OCI-LY3 (cell line): ENCODE results near the gene CHST11.

Experiments used
- H2AFZ ChIP-seq: fragments of 200-600, 300-600 bp; shearing (Covaris generic); 2 replicates; pipeline ENCODE4 v1.6.0; 2014; ENCODE audit warnings: antibody characterized with exemption, low read depth, low read length
- H3K27ac ChIP-seq: fragments of 200-600, 300-600 bp; sonication (generic); 2 replicates; pipeline ENCODE4 v1.5.1; 2014; ENCODE audit warnings: mild to moderate bottlenecking, low read length, moderate library complexity, mixed read lengths
- H3K27me3 ChIP-seq: fragments of 200-600, 300-600 bp; sonication (generic); 2 replicates; pipeline ENCODE4 v1.6.1; 2014; ENCODE audit warnings: low read depth, low read length, mixed read lengths
- H3K36me3 ChIP-seq: fragments of 200-600, 300-600 bp; sonication (generic); replicated peaks from 2 replicates; pipeline ENCODE3; 2014; ENCODE audit warnings: low read depth, low read length, mixed read lengths
- H3K4me1 ChIP-seq: fragments of 300-600, 200-600 bp; sonication (generic); 2 replicates; pipeline ENCODE4 v1.6.1; 2014; ENCODE audit warnings: low read length, mixed read lengths
- H3K4me2 ChIP-seq: fragments of 200-600, 300-600 bp; sonication (generic); 2 replicates; pipeline ENCODE4 v1.6.1; 2014; ENCODE audit warnings: low read length, mixed read lengths
- H3K4me3 ChIP-seq: fragments of 300-600, 200-600 bp; sonication (generic); 2 replicates; pipeline ENCODE4 v1.5.1; 2014; ENCODE audit warnings: antibody characterized with exemption, mild to moderate bottlenecking, low read length, moderate library complexity
- H3K79me2 ChIP-seq: fragments of 300-600, 200-600 bp; shearing (Covaris generic); 2 replicates; pipeline ENCODE4 v1.6.1; 2014; ENCODE audit warnings: mild to moderate bottlenecking, low read length, mixed read lengths
- H3K9ac ChIP-seq: fragments of 300-600, 200-600 bp; shearing (Covaris generic); 2 replicates; pipeline ENCODE4 v1.6.0; 2014; ENCODE audit warnings: mild to moderate bottlenecking, low read length, moderate library complexity
- H3K9me3 ChIP-seq: fragments of 200-600, 300-600 bp; shearing (Covaris generic); 2 replicates; pipeline ENCODE4 v1.6.1; 2014; ENCODE audit warnings: low read length, mixed read lengths; ENCODE audit not compliant: insufficient read depth
- H4K20me1 ChIP-seq: fragments of 200-600, 300-600 bp; sonication (generic); 2 replicates; pipeline ENCODE4 v1.6.1; 2016; ENCODE audit warnings: low read length, mixed read lengths; ENCODE audit not compliant: insufficient read depth
- EZH2phosphoT487 ChIP-seq: fragments of 200-600 bp; shearing (Covaris generic); IDR thresholded peaks from 2 replicates; pipeline ENCODE4 v1.6.1; 2018; ENCODE audit warnings: antibody characterized with exemption, mixed run types, low read depth
- TF ChIP-seq, protein P1 (sequence below): fragments of 200-600, 300-600 bp; sonication (generic); IDR thresholded peaks from 2 replicates; pipeline ENCODE4 v1.5.1; 2014; ENCODE audit warnings: antibody characterized with exemption, low read length, low read depth

The CHST11 gene

DNA sequence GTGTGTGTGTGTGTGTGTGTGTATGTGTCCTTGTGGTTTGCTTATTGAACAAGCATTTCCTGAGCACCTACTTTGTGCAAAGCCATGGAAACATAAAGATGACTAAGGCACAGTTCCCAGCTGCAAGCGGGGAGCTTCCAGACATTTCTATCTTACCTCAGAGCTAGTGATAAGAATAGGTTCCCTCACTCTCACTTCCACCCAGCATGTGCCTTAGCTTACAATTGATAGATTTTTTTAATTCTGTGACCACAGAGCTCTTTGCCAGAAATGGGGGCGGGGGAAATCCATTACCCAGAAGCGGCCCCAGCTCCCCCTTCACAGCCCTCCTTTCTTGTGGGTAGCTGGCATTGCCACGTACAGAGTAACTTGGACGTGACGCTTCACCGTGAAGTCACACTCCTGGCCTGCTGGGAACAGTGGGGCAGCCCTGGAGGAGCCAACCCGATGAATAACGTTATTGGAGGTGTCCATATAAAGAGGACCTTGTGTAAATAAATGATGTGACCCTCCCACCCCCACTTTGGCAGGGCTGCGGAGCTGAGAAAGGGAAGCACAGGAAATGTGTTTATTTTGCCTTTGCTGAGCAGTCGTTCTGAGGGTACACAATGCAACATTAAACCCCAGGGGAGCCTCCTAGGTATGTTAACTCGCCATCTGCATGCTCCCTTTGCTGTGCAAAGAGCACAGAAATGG is 238.9 kb downstream of the CHST11 start:
- Histone ChIP-seq H3K4me1 (peaks cover 35% of the 10 kb centered on the region), H3K9ac (no peak overlapping the region), H2AFZ (no peak overlapping the region), H3K36me3 (peaks cover 6% of the 10 kb centered on the region), H3K4me3 (no peak overlapping the region), H3K9me3 (no peaks in the 10 kb centered on the region; the same call in 1 of the 2 replicates), H3K27ac (no peak overlapping the region), H3K79me2 (no peaks in the 10 kb centered on the region), H4K20me1 (no peaks in the 10 kb centered on the region), H3K4me2 (peak overlapping the region; percentile 13), H3K27me3 (no peaks in the 10 kb centered on the region)
- TF ChIP-seq, protein P1, sequence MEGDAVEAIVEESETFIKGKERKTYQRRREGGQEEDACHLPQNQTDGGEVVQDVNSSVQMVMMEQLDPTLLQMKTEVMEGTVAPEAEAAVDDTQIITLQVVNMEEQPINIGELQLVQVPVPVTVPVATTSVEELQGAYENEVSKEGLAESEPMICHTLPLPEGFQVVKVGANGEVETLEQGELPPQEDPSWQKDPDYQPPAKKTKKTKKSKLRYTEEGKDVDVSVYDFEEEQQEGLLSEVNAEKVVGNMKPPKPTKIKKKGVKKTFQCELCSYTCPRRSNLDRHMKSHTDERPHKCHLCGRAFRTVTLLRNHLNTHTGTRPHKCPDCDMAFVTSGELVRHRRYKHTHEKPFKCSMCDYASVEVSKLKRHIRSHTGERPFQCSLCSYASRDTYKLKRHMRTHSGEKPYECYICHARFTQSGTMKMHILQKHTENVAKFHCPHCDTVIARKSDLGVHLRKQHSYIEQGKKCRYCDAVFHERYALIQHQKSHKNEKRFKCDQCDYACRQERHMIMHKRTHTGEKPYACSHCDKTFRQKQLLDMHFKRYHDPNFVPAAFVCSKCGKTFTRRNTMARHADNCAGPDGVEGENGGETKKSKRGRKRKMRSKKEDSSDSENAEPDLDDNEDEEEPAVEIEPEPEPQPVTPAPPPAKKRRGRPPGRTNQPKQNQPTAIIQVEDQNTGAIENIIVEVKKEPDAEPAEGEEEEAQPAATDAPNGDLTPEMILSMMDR = no peak
- TF ChIP-seq EZH2phosphoT487 = no peak

DNA sequence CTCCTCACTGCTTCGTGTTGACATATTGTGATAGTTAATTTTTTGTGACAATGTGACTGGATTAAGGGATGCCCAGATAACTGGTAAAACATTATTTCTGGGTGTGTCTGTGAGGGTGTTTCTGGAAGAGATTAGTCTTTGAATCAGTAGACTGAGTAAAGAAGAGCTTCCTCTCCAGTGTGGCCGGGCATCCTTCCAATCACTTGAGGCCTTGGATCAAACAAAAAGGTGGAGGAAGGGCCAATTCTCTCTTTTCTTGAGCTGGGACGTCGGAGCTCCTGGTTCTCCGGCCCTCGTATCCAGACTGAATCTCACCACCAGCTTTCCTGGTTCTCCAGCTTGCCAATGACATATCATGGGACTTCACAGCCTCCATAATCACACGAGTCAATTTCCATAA is 240.4 kb downstream of the CHST11 start:
- no peaks in the 10 kb centered on the region for H3K27me3 ChIP-seq
- no peak for TF ChIP-seq EZH2phosphoT487
- TF ChIP-seq, protein P1 = no peak
- peaks cover 6% of the 10 kb centered on the region for H3K36me3 ChIP-seq
- peaks cover 29% of the 10 kb centered on the region for H3K4me1 ChIP-seq
- no peak overlapping the region for H3K27ac ChIP-seq
- H4K20me1 ChIP-seq = no peaks in the 10 kb centered on the region
- H3K9ac ChIP-seq = no peak overlapping the region
- H3K9me3 ChIP-seq = no peaks in the 10 kb centered on the region; the same call in 1 of the 2 replicates
- H3K4me3 ChIP-seq = no peak overlapping the region
- no peak overlapping the region for H2AFZ ChIP-seq
- H3K79me2 ChIP-seq = no peaks in the 10 kb centered on the region
- H3K4me2 ChIP-seq = no peak overlapping the region

DNA sequence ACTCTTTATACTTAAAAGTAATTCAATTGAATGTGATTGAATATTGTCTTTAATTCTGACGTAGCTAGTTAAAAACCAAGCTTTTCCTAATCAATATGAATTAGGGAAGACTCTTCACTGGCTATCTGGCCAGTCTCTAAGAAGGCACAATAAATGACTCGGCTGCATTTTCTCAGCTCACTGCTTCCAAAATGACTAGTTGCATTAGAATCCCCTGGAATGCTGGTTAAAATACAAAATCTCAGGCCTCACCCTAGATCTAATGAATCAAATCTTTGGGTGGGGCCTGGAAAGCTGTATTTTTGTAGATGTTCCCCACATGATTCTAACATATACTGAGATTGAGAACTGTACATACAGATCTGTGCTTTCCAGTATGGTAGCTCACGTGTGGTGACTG is 242.1 kb downstream of the CHST11 start:
- TF ChIP-seq, protein P1 = no peak
- TF ChIP-seq EZH2phosphoT487 = no peak
- Histone ChIP-seq H3K27ac (no peak overlapping the region), H3K4me3 (no peak overlapping the region), H3K27me3 (no peaks in the 10 kb centered on the region), H3K4me1 (peaks cover 25% of the 10 kb centered on the region), H3K9ac (no peak overlapping the region), H3K9me3 (no peaks in the 10 kb centered on the region), H3K79me2 (no peaks in the 10 kb centered on the region), H2AFZ (no peak overlapping the region), H3K36me3 (no peaks in the 10 kb centered on the region), H4K20me1 (no peaks in the 10 kb centered on the region), H3K4me2 (no peak overlapping the region)

DNA sequence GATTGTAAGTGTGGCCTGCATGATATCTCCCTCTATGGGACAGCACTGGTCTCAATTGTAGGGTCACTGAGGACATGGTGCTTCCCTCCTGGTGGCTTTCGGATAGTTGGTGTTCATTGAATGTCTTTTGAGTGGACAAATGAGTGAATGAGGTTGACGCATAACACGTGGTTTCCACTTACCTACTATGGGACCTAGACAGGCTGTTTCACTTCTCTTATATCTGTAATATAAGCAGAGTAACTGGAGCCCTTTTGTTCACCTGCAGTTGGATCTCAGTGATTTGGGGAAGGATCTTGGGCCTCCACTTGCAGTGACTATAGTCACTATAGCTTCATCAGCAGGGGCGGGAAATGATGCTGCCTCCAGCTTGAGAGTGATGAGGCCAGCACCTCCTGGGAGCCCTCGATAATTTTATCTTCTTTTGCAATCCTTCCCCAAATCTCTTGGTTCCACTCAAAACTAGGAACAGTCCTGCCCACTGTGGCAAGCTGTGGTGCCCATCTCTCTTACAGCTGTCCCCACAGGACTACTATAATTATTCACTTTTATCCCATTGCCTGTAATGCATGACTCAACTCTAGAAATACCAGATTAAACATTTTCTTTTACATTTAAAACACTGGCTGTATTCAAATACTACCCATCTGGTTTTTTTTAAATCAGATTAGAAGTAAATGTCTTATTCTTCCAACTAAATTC is 242.9 kb downstream of the CHST11 start:
- no peaks in the 10 kb centered on the region for H3K27me3 ChIP-seq
- peak overlapping the region; percentile 45 for H3K4me2 ChIP-seq
- TF ChIP-seq, protein P1 = no peak
- TF ChIP-seq EZH2phosphoT487 = no peak
- H3K79me2 ChIP-seq = no peaks in the 10 kb centered on the region
- no peak overlapping the region; the same call in 1 of the 2 replicates for H2AFZ ChIP-seq
- no peak overlapping the region for H3K9ac ChIP-seq
- no peaks in the 10 kb centered on the region for H3K36me3 ChIP-seq
- no peaks in the 10 kb centered on the region for H3K9me3 ChIP-seq
- H3K4me1 ChIP-seq = peaks cover 25% of the 10 kb centered on the region
- 0 out of 2 replicates have a peak overlapping the region, but pooled peaks have one; percentile 13 for H3K27ac ChIP-seq
- H3K4me3 ChIP-seq = no peak overlapping the region
- H4K20me1 ChIP-seq = no peaks in the 10 kb centered on the region
